ENCODE measurements around the gene CDO1. TPM values are rescaled to one million over a fixed set of nuclear protein-coding genes. Genes with fewer than 3 reads are reported as not detected.

CDO1 gene
- total and polyA plus RNA-seq, 10 donors = 1.4 to 11.1 (median 1.7) TPM

- WGBS, 5 donors = 92 to 98% (median 94%) methylated on average over 3 of the region's 3 CpGs
- TF ChIP-seq CTCF (IDR thresholded peaks at IDR 0.05 in 8 of 11, conservative IDR thresholded peaks at IDR 0.05 in 3 of 11) (no peak), POLR2A (IDR thresholded peaks at IDR 0.05) (no peak), POLR2AphosphoS5 (IDR thresholded peaks at IDR 0.05) (no peak)
- Histone ChIP-seq H3K4me1 (peaks cover 0 to 81% (median 27%) of the 10 kb centered on the region in 6 donors), H3K4me3 (no peak overlapping the region), H3K27me3 (replicated peaks in 1 of 7) (no peaks in the 10 kb centered on the region), H3K9me3 (peaks cover 0 to 11% (median 7%) of the 10 kb centered on the region in 8 donors), H3K36me3 (peaks cover 0 to 7% (median 0%) of the 10 kb centered on the region in 6 donors), H3K27ac (no peak overlapping the region)
- intact Hi-C loops (cut with DNase I; ENCODE audit: low total_unique reads) = loop anchor here (10.0 kb wide), 1 partner anchor 215 kb away; no protein-coding TSS in a partner anchor
- DNase-seq = no peak
Observed at GRCh38 chr5:115849258-115849798, 32.9 kb upstream of the CDO1 start.

GRCh38 chr5:115847290-115847689, 30.8 kb upstream of the CDO1 start:
- TF ChIP-seq POLR2AphosphoS5 (IDR thresholded peaks at IDR 0.05) (no peak), POLR2A (IDR thresholded peaks at IDR 0.05) (no peak), CTCF (IDR thresholded peaks at IDR 0.05 in 8 of 11, conservative IDR thresholded peaks at IDR 0.05 in 3 of 11) (no peak)
- Histone ChIP-seq H3K27ac (no peak overlapping the region), H3K4me3 (no peak overlapping the region), H3K27me3 (replicated peaks in 1 of 7) (no peaks in the 10 kb centered on the region), H3K9me3 (no peaks in the 10 kb centered on the region), H3K4me1 (peaks cover 14 to 96% (median 46%) of the 10 kb centered on the region in 6 donors), H3K36me3 (no peaks in the 10 kb centered on the region)
- intact Hi-C loops (cut with DNase I; ENCODE audit: low total_unique reads) = loop anchor here (10.0 kb wide), 1 partner anchor 218 kb away; no protein-coding TSS in a partner anchor
- no peak for DNase-seq
- WGBS, 5 donors = 90 to 93% (median 91%) methylated on average over 7 of the region's 7 CpGs

GRCh38 chr5:115844321-115844817, 27.9 kb upstream of the CDO1 start:
- H3K4me3 ChIP-seq = no peak overlapping the region
- WGBS, 5 donors = 82 to 92% (median 83%) methylated on average over 7 of the region's 7 CpGs

More at GRCh38 chr5:115844321-115844817, 27.9 kb upstream of the CDO1 start:
- intact Hi-C loops (cut with DNase I; ENCODE audit: low total_unique reads) = loop anchor here (10.0 kb wide), 1 partner anchor 220 kb away; no protein-coding TSS in a partner anchor
- no peak for DNase-seq
- peaks cover 26 to 85% (median 52%) of the 10 kb centered on the region in 6 donors for H3K4me1 ChIP-seq
- TF ChIP-seq CTCF (IDR thresholded peaks at IDR 0.05 in 8 of 11, conservative IDR thresholded peaks at IDR 0.05 in 3 of 11) (no peak), POLR2AphosphoS5 (IDR thresholded peaks at IDR 0.05) (no peak), POLR2A (IDR thresholded peaks at IDR 0.05) (no peak)
- H3K27ac ChIP-seq = peak overlapping the region in 1 of 8 donors; percentile 24
- no peaks in the 10 kb centered on the region for H3K36me3 ChIP-seq
- no peaks in the 10 kb centered on the region for H3K27me3 ChIP-seq (replicated peaks in 1 of 7)
- H3K9me3 ChIP-seq = no peaks in the 10 kb centered on the region
